GM18517 (cell line): ENCODE measurements around the gene MBTPS1.
A peak's percentile ranks its signal among the peaks of the same experiment; 100 is the strongest.

ENCODE experiments used
- ATAC-seq: cut with Tn5 transposase; IDR thresholded peaks from one replicate; pipeline ENCODE4 v1.9.1; 2021; ENCODE audit warnings: mild to moderate bottlenecking, moderate library complexity; ENCODE audit not compliant: unreplicated experiment

The MBTPS1 gene

DNA sequence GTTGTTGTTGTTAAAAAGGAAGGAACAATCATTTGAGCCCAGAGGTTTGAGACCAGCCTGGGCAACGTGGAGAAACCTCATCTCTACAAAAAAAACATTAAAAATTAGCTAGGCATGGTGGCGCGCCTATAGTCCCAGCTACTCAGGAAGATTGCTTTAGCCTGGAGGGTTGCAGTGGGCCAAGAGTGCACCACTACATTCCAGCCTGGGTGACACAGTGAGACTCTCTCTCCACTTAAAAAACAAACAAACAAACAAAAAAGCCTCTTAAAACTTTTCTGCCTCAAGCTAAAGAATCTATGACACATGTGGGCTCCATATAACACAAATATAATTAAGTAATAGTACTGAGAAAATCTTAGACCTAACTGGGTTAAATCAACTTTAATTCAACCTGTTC is 12.5 kb downstream of the MBTPS1 start:
- no peak for ATAC-seq

DNA sequence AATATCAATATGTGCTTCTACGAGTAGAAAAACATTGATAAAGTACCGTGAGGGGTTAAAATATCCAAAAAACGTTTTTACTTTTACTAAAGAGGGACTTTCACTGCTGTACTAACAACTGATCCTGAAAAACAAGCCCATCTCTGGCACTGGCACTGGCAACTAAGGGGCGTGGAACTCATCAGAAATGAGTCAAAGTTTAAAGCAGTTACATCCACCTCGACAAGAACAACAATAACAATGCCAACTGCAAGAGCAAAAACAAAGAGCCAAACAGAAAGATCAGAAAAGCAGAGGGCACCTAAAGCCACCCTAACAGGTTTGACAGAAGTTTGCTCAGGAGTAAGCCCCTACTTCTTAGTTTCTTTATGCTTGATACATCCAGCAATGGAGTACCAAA is 13.1 kb downstream of the MBTPS1 start:
- no peak for ATAC-seq

DNA sequence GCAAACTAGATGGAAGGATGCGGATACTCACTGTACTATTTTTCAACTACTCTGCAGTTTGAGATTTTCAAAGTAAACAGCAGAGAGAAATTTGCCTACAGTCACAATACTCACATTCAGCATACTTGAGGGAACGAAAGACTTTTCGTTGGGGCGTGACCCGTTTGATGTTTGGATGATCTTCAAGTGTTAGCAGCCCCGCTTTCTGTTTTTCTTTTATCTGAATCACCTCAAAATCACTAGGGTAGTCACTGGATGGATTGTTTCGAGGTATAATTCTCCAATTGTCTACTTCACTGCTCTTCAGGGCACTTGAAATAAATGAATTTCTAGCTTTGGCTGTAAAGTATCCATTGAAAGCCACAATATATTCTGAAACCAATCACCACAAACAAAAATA is 17.8 kb downstream of the MBTPS1 start:
- ATAC-seq, result no peak

DNA sequence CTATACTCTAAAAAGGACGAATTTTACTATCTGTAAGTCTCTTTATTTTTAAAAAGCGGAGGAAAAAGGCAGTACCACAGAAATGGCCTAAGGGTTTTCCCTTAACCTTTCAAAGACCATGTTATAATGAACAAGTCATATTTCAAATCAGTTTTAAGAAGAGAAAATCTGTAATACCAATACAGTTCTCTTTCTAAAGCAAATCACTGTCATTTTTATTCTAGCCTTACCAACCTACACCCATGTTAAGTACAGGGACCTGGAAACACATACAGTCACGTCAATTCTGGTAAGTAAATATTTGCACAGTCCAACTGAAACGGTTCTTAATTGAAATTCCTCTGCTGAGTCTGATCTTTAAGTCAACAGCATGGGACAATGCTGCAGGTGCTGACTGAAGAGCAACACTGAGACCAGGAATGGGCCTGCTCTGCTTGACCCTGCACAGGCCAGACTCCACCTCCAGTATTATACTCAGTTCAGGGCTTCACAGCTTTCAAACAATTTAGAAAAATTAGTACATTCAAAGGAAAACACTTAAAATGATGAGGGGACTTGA is 20.2 kb downstream of the MBTPS1 start:
- ATAC-seq, result no peak

DNA sequence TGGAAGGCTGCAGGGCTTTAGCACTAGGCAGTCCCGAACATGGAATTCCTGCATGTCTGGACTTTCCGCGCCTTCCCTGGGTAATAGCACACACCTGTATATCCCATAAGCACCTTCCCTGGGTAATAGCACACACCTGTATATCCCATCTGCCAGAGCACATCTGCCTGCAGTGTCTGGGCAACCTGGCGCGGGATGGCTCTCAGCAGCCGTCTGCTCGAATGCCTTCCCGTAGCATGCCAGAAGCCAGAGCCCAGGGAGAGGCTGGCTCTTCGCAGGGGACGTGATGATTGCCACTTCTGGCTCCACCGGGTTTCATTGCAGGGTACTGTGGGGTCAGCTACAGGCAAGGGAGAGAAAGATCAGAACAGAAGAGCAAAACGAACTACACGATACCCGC is 21.3 kb downstream of the MBTPS1 start:
- no peak for ATAC-seq

DNA sequence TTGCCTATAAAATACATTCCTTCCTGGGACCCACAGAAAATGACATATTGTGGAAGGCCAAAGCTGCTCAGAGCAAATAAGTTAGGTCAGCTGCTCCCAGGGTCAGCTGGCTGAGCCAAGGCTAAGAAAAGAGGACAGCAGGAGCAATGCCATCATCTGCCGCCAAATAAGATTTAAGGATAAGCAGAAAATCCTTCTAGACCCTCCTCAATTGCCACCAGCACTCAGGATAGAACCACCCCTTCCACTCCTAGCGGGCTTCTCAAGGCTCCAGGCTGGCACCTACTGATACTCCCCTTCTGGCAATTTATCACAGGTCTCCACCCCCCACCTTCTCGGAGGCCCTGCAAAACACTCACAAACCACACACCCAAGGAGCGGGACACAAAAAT is 22.9 kb downstream of the MBTPS1 start:
- no peak for ATAC-seq

DNA sequence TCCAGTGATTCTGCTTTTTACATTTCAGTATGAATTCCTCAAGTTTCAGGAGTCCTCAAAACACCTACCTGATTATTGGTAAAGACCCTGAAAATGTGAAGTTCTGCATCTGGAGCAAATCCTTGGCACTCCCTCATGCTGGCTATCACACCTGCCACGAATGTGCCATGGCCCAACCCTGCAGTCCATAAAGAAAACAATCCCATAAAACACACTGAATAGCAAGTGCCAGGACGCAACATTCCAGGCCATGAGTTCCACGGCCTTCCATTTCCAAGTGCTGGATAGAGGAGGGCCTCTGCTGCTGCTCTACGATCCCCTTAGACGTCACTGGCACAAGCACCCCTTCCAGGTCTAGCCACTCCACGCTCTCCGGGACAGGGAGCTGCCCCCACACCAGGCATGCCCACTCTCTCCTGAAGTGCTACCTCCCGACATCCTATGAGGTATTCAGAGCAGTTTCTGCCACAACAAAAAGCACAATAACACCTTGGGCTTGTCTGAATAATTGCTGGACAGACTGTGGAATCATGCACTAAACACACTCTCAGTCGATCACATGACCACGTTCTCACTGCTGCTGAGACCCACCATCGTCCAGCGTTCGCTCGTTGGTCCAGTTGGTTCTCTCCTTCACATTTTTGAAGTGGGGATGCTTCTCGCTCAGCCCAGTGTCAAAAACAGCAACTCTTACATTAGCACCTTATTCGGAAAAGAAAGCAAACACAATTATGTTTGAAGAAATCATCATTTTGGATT is 23.4 kb downstream of the MBTPS1 start:
- no peak for ATAC-seq

DNA sequence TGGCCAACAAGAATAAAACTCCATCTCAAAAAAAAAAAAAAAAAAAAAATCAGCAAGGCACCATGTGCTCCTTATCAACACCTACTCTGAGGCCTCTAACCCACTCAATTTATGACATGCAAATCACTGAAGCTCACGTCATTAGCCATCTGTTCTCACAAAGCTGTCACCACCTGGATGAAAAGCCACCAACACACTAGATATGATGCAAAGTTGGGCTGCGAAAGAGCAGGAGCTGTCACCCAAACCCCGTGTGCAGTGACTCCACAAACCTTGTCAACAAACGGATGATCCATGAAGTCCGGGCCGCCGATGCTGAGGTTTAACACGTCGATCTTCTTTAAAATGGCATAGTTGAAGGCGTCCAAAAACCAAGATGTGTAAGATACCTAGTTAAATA is 25.3 kb downstream of the MBTPS1 start:
- no peak for ATAC-seq

DNA sequence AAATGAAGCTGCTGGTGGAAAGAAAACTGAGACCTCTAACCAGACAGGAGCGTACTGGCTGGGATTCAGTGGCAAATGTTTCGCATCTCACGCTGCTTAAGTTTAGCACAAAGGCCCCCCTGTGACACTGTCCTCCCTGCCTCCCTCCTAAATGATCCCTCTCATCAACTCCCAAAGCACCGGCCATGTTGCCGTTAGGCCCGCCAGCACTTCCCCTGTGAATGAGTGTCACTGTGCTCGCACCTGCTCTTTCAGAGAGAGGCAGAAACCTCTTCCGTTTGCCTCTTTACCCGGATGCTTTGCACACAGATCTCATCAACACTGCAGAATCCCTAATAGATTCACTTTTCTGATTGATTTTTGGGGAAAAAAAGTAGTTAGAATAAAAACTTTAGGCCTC is 26.5 kb downstream of the MBTPS1 start:
- no peak for ATAC-seq

DNA sequence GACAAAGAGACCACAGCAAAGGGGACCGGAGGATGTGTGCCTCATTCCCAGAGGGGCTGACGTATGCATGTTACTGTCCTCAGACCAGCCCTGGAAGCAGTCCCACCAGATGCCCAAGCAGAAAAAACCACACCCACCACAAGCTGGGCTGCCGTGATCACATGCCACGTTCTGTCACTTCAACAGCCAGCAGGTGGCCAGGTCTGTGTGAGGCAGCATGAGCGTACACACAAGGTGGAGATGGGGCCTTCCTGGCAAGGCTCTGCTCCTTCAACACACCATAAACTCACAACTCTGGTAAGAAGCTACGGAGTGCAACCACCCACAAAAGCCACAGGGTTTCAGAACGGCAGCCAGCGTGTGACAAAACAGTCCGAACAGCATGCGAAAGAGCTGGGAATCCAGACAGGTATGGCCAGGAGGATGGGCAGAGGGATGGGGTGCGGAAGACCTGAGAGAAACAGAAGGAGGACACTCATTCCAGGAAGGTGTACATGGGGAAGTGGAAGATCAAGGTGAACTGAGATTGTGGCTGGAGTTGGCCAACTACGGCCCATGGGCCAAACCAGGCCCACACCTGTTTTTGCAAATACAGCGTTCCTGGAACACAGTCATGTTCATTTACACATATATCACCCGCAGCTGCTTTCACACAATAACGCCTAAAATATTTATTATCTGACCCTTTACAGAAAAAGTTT is 27.9 kb downstream of the MBTPS1 start:
- peak; percentile 80 for ATAC-seq

DNA sequence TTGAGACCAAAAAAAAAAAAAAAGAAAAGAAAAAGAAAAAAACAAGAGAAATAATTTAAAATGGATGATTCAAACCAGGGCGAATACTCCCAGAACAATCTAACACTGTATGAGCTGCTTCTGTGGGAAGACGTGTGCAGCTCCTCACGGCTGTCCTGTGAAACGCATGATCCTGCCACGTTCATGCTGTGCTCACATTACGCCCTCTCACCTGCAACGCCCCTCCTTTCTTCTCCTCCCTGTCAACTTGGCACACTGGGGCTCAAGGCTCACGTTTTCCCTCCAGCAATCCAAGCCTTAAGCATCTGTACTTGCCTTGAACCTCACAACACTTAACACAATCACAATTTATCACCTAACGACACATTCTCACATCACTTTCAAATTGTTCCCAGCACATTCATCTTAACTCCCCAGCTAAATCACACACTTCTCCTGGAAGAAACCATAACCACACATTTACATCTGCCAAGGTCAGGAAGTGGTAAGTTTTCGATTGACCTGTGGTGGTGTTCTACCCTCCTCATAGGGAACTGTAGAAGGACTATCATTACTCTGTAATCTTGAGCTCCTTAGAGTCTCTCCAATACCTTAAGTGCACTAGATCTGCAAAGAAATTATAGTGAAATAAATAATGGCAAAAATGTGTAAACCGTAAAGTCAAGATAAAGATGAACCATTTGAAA is 29.1 kb downstream of the MBTPS1 start:
- no peak for ATAC-seq

DNA sequence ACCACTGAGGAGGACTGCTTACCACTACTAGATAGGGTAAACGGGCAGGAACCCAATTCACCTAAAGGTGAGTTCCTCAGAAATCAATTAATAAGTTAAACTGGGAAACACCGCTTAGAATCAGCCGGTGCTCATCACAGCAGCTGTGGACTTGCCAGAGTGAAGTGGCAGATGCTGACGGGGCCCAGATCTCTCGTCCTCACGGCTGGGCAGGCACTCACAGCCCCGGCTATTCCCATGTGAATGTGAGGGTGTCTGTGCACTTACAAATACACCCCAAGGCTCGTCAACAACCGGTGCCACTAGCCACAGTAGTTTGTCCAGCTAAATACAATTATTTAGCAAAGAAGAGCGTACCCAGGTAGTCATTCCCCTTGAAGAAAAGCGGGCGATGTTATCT is 29.7 kb downstream of the MBTPS1 start:
- no peak for ATAC-seq

DNA sequence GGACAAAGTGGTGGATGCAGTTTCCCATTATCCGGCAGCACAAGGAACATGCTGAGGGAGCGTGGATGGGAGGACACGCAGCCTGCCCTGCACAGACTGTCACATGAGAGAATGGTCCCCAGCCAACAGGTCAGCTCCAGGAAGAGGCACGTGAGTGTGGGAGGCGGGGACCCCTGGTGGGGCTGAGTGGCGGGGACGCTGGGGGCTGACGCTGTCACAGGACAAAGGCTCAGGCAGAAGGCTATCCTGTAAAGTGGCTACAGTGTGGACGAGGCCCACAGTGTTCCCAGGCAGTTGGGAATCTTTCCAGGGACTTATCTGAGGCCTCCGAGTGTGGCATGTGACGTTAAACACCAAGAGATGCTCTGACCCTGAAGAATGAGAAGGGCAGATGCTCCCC is 30.4 kb downstream of the MBTPS1 start:
- no peak for ATAC-seq

DNA sequence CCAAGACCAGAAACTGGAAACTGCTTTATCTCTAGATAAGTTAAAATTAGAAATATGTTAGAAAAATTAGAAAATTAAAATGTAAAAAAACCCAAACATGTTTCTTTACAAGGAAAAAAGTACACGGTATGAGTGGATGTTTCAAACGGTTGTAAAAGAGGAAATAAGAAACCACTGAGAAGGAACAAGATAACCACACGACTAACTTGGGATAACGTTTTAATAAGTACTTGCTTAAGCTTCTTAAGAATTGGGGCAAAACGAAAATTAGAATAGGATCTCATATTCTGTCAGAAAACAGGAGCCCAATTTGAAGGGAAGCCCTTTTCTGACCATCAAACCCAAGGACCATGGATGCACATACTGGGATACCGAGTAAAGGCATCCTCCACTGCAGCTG is 31.0 kb downstream of the MBTPS1 start:
- no peak for ATAC-seq

DNA sequence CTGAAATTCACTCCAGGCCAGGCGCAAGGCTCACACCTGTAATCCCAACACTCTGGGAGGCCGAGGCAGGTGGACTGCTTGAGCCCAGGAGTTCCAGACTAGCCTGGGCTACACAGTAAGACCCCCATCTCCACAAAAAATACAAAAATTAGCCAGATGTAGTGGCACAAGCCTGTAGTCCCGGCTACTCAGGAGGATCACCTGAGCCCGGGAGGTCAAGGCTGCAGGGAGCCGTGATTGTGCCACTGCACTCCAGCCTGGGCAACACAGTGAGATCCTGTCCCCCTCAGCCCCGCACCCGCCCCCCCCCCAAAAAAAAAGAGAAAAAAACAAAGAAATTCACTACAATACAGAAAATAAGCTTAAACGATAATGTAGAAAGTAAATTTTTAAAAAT is 31.5 kb downstream of the MBTPS1 start:
- ATAC-seq, result no peak

DNA sequence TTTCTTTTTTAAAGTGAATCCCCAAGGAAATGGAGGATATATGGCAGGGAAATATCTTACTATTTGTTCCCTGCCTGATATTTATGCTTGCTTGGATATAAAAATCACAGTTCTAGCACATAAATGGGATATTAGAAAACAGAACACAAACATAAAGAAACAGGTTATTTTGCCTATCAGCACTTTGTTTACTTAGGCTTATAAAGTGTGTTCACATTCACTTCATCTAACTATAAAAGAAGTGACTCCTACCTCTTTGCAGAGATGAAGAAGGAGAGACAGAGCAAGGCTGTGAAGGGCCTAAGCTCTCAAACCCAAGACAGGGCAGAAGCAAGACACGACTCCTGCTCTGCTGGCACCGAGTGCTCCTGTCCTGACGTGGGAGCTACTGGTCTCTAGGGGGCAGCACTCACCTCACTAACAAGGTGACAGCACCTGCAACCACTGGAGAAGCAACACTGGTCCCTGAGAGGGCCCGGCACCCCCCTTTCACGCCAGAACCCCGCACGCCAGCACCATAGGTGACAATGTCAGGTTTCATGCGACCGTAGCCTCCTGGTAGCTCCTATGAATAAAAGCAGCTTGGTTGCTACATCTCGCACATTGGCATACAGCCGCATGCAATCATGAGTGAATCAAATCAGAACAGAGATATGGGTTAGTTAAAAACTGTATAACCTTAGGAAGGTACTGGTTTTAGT is 32.0 kb downstream of the MBTPS1 start:
- ATAC-seq, result no peak

DNA sequence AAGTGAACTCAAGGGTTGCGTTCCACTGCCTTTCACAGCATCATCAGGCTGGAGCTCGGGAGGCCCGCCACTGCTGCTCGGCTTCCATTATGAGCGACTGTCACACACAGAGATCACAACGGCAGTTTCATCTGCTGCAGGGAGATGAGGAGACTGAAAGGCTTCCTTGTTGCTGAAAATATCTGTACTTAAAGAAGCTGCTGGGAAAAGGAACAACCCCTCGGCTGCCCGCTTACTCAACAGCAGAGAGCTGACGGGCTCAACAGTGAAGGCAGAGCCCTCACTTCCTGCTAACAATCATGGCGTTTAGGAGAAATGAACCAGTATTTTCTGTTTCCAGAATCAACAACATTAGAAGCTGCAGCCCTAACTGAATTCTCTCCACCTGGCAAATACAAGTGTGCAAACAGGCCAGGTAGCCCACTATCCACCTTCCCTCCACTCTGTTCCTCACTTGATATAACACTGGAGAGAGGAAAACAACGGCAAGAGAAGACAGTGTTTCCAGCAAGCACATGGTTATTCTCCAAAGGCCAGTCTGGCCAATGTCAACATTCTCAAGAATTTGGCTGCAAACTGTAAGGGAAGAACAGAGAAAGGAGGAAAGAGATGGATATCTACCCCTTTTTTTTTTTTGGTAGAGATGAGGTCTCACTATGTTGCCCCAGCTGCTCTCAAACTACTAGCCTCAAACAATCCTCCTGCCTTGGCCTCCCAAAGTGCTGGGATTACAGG is 33.7 kb downstream of the MBTPS1 start:
- ATAC-seq, result no peak

DNA sequence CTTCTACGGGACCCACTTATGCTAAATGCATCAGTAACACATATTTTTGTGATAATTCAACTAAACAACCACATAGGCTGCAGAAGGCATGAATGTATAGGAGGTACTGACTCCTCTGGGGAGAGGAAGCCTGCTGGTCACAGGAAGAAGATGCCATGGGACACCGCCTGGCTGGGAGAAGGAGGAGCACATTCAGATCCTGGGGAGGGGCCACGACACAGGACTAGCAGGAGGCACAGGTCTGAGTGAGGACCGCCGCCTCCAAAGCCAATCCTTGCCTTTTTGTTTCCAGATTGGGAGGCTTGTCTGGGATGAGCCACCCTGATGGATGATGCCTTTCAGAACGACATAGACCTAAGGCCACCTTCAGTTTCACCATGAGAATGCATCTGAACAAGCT is 34.6 kb downstream of the MBTPS1 start:
- no peak for ATAC-seq

DNA sequence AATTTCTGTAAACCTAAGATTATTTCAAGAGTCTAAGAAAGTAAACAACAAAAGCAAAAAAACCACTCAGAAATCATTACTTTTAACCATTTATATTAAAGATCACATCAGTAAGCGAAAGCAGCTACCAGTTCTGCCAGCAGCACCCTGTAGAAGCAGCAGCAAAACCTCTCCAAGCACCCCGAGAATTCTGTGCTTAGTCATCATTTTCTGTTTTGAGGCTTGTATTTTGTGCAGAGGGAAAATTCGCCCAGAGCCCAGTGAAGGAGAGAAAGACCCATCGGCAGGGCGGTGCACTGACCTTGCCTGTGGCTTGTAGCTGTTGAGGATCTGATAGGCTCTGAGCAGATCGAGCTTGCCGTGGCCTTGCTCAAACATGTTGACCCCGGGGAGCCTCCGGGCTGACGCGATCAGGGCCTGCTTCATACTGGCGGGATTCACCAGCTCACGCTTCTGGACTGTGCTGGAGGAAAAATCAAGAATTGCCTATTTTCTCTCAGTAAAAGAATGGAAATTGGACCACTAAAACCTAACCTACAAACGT is 35.2 kb downstream of the MBTPS1 start:
- ATAC-seq, result no peak

DNA sequence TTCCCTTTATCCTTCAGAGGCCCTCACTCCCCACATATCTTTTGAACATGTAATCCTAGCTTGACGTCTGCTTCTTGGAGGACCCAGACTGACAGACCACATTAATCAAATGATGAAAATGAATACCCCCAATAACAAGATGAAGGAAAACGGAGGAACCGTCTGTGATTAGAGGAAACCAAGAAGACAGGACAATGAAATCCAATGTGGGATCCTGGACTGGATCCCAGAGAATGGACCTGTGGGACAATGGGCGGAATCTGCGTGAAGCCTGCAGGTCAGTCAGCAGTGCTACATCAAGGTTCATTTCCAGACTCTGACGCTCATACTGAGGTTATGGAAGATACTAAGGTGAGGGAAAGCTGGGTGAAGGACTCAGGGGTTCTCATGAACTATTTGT is 35.9 kb downstream of the MBTPS1 start:
- ATAC-seq, result no peak
